ENCODE measurements around the gene SRR.
A peak's percentile ranks its signal among the peaks of the same experiment; 100 is the strongest.
"Not testable (repeated sequence)": the region's sequence is repeated elsewhere in the genome, so short reads cannot be mapped to it uniquely, and the experiment has no call there.

The SRR gene

DNA sequence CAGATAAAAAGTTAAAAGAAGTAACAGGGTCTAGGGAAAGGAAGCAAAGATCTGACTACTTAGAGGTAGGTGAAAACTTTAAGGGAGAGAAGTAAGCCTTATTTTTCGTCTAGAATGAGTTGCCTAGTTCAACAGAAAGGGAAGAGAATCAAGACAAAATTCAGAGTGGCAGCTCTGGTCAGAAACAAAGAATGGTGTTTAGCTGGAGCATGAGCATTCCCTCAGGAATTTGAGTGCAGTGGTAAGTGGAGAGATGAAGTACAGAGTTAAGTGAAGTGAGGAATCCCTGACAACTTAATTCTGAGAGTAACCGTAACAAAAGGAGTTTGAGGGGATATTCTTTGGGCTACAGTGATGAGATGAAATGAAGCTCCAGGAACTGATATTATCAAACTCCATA lies 11.7 kb upstream of the SRR start:
- DNase-seq: no peak

DNA sequence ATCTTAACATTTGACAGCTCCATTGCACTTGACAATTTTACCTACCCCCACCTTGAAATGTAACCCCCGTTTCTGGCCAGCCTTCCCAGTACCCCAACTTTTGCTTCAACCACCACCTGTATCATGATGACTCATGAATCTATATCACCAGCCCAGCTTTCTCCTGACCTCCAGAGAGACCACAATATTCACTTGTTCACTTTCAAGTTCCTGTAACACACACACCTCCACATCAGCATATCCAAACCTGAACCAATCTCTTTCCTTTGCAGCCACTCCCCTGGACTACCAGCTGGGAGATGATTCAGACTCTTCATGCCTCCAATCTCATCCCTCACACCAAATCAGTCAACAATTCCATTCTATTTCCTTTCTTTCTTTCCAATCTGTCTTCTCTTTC lies 8.2 kb upstream of the SRR start:
- no peak for DNase-seq

DNA sequence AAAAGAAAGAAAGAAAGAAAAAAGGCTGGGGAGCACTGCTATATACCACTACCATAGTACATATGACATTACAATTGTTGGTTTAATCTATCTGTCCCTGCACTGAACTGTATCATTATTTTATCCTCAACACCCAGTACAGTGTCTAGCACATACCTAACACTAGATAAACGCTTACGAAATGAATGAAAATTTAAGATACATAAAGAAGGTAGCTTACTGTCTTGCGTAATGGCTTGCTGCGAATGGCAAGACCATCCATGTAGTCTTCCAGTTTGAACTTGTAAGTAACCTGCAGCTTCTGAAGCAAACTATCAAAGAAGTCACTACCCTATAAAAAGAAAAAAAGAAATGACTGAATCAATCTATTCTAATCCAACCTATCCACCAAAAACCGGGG lies 6.7 kb upstream of the SRR start:
- DNase-seq: no peak

DNA sequence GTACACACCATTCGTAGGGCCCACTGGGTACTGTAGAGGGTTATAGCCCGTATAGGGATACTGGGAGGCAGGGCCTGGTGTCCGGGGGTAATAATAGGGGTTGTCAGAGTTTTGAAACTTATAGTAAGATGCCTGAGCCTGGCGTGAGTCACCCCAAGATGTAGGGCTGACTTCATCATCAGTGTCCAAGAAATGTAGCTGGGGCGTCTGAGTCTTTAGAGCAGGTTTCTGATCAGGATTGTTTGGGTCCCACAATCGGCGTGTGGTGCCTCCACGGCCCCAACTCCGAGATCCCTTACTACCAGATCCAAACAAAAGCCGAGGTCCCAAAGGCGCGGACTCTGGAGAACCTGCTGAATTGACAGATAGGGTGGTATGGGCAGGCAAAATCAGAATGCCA lies 4.6 kb upstream of the SRR start:
- no peak for DNase-seq

DNA sequence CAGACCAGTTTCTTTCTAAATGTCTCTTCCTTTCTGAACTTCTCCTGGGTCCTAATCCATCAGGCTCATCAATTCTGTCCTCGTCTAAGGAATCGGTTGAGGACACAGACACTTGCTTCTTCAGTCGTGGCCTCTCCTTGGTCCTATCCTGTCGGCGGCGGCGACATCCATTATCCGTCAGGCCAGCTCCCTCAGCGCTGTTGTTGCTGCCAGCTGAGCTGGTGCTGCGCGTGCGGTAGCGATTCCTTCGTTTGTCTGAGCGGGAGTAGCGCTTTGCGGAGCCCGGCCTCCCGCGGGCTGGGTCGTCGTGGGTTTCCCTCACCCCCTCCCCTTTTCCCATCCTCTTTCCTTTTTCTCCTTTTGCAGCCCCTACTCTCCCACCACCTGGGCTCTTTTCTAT lies 4.0 kb upstream of the SRR start:
- DNase-seq: no peak

DNA sequence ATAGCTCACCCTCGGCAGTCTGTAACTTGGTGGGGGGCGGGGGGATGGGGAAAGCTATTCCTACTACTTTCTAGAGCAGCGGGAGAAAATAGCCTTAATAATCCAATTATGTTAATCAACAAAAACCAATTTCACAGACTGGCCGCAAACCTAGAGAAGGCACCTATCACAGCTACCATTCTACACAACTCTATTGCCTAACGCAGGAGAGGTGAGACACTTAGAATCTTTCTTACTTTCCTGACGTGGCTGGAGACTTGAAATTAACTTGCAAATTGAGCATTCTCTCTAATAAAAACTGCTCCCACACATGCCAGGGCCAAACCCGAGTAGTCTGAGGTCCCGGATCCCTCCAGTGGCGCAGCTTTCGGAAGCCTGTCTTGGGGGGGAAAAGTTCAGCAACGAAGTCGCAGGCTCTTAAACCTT lies 959 bp upstream of the SRR start:
- DNase-seq: no peak

DNA sequence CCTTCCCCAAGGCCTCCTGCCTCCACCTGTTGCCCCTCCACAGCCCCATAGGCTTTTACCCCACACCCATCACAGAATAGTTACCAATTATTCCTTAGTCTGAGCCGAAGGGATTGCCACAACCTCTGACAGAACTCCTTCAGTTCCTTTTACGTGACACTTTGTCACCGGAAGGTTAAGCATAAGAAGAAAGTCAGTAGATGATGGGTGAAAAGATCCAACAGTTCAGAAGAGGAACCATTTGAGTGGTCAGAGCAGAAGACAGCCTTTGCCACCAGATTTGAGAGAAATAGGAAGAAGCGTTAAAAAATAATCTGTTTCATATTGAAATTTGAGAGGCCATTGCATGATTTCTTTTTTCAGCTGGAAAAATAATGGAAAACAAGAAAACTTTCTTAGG lies 1.2 kb downstream of the SRR start:
- DNase-seq: no peak

DNA sequence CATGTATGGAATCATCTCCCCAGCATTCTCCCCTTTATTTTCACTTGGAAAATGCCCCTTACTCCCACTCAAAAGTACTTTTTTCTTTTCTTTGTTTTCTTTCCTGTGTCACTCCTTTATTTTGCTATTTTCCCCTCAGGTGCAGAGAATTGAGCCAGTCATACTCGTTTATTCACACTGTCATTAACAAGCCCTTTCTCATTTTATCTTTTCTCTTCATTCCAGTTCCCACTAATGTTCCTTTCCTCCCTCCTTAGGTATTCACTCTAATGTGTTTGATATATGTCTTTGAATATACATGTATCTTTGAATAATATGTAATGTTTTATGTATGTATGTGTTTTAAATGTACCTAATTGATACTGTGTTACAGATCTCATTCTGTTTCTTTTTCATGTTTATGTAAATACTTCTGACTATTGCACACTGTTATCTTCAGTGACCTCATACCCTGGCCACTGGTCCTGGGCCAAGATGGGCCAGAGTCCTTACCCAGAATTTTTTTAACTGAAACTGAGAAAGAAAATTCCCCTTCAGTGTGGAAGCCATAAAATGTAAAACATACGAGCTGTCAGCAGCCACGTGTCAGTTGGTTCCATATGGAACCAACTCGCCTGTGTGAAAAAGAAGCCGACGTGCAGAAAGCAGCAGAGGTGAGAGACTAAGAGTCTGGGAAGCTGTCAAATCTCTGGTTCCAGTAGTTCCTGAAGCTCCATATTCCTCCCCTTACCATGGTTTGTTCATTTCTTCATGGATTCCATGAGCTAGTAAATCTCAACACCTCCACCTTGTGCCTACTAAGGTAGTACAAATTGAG lies 5.8 kb downstream of the SRR start:
- no peak for DNase-seq

DNA sequence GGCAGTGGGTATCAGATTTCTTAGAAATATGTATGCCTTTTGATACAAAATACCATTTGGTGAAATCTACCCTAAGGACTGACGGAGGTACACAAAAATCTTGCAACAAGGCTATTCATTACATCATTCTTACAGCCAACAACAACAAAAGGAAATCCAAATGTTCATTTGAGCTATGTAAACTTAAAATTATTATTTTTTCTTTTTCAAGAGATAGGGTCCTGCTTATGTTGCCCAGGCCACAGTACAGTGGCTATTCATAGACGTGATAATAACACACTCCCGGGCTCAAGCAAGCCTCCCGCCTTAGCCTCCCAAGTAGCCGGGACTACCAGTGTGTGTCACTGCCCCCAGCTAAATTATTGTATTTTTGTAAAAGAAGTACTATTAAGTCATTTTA lies 9.0 kb downstream of the SRR start:
- no peak for DNase-seq

DNA sequence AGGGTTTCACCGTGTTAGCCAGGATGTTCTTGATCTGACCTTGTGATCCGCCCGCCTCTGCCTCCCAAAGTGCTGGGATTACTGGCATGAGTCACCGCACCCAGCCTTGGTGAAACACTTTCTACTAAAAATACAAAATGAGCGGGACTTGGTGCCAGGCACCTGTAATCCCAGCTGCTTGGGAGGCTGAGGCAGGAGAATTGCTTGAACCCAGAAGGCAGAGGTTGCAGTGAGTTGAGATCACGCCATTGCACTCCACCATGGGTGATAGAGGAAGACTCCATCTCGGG lies 13.1 kb downstream of the SRR start:
- DNase-seq: not testable (repeated sequence)

DNA sequence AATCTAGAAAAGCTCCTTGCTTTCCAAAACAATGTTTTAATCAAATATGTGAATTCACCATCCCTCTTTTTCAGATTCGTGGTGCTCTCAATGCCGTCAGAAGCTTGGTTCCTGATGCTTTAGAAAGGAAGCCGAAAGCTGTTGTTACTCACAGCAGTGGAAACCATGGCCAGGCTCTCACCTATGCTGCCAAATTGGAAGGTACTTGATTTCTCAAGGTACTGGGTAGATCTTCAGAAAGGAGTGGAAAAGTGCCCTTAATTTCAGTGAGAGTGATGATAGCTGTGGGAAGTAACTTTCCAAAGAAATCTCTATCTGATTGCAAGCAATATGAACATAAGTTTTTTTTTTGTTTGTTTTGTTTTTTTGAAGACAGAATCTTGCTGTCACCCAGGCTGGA lies 14.0 kb downstream of the SRR start:
- no peak for DNase-seq

DNA sequence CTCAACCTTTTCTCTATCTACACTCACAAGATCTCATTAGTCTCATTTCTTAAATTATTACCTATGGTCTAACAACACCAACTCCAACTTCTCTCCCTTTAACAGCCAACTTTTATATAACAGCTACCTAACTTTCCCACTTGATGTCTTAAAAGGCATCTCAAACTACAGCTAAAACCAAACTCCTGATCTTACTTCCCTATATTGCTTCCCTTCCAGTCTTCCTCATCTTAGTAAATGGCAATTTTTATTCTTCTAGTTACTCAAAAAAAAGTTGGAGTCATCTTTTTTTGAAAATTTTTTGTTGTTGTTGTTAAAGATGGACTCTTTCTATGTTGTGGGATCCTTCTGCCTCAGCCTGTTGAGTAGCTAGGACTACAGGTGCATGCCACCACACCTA lies 15.3 kb downstream of the SRR start:
- no peak for DNase-seq

DNA sequence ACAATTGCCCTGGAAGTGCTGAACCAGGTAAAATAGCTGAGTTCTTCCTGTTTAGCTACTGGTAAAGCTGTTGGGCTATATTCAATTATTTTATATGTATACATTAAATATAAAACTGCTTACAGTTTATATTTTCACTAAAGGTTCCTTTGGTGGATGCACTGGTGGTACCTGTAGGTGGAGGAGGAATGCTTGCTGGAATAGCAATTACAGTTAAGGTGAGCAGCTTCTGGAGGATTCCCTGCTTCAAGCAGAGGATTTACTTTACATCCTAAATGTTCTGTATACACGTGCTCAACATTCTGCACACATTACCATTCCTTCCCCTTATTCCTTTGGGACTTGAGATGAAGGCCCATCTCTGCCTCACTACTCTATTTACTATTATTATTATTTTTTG lies 17.6 kb downstream of the SRR start:
- DNase-seq: no peak

DNA sequence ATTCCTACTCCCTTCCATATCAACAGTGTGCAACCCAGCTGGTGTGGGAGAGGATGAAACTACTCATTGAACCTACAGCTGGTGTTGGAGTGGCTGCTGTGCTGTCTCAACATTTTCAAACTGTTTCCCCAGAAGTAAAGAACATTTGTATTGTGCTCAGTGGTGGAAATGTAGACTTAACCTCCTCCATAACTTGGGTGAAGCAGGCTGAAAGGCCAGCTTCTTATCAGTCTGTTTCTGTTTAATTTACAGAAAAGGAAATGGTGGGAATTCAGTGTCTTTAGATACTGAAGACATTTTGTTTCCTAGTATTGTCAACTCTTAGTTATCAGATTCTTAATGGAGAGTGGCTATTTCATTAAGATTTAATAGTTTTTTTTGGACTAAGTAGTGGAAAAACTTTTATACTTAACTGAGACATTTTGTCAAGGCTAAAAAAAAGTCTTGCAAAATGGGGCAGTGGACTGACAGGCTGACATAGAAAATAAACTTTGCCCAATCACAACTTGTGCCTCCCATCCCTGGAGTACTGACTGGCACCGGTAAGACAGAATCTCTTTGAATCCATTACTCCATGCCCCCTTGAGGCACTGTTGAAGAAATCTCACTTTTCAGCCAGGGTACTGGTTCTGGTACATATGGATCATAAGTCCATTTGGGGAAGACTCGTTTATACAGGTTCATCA lies 20.0 kb downstream of the SRR start:
- DNase-seq: no peak

DNA sequence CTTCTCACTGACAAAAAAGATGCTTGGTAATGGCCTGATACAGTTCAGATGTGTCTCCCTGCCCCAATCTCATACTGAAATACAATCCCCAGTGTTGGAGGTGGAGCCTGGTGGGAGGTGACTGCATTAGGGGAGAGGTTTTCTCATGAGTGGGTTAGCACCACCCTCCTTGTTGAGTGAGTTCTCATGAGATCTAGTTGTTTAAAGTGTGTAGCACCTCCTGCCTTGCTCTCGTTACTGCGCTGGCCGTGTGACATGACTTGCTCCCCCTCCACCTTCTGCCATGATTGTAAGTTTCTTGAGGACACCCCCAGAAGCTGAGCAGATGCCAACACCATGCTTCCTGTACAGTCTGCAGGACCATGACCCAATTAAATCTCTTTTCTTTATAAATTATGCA lies 27.6 kb downstream of the SRR start:
- no peak for DNase-seq

DNA sequence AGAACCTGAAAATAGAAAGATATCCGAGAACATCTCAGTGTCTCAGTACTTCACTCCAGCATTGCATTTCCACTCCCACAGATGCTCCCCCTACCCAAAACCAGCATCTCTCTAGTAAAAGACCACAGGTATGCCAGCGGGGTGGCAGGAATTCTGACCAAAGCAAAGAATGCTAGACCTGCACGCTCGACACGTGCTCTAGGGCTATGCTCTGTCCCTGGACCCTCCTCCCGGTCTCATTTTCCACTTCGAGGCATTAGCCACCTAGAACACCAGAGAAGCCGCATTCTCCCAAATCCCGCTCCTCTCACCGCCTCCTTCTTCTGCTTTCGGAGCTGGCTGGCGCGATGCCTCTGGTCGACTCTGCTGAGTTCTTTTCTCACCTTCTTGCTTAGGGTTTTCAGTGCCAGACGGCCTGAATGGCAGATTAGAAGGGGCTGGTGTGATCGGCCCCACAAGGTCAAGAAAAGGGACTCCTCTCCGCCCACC lies 32.0 kb downstream of the SRR start:
- no peak for DNase-seq

DNA sequence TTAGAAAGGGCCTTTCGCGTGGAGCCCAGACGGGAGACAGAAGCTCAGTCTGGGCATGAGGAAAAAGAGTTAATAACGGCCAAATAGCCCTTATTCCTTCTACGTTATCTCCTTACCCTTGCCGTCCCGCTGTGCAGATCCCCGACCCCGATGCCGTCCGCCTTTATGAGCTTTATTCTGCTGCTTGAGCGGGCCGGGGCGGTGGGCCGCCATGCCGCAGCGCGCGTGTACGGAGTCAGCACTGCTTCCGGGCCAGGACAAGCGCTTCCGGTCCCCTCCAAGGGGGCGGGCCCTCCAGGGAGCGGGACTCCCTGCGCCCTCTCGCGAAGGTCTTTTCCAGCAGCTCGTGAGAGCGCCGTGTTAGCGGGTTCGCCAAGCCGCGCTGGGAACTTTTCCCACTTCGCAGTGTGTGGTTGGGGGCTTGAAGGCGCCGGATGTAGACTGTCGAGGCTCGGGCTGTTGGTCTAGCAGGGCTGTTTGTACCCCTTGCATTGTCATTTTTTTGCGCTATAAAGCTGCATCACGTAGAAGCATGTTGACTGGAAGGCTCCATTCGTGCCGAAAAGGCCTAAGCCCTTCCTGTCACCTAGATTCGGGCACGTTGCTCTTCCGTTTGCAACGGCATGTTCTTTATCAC lies 32.6 kb downstream of the SRR start, which contains the start of gene TSR1:
Gene TSR1 (minus strand): TSS at position 243 of the 637 bp plus-strand sequence. CDS start 30 bp downstream, at position 213.
- peak; percentile 69 for DNase-seq

DNA sequence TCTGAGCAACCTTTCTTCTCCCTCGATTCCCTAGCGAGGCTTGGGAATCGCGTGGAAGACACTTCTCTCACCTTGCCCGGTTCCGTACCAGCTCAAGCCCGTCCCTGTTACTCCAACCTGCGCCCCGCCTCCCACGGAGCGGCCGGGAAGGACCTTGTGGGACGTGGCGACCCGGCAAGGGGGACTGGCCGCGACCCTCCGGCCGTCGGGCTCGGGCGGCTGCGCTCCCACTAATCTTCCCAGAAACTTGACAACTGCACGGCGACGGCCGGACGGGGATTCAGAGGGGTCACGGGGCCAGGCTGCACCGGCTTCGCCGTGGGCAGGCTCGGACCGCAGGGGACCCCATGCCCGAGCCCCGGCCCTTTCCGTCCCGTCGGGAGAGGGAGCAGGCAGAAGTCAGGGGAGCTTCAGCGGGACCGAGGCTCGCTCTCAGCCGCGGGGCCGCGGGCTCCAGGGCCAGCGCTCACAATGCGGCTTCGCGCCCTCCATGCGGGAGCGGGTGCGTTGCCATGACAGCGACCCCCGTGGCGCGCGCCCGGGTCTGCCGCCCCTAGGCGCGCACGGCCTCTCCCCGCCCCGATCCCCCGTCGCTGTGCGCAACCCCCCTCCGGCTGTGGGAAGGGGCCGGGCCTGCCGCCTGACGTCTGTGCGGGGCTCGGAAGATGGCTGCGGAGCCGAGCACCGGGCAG lies 33.2 kb downstream of the SRR start, which contains the start of gene SGSM2:
Gene SGSM2 (plus strand): TSS at position 650 of the 692 bp plus-strand sequence. CDS start 188 bp downstream, outside the sequence.
- no peak for DNase-seq

DNA sequence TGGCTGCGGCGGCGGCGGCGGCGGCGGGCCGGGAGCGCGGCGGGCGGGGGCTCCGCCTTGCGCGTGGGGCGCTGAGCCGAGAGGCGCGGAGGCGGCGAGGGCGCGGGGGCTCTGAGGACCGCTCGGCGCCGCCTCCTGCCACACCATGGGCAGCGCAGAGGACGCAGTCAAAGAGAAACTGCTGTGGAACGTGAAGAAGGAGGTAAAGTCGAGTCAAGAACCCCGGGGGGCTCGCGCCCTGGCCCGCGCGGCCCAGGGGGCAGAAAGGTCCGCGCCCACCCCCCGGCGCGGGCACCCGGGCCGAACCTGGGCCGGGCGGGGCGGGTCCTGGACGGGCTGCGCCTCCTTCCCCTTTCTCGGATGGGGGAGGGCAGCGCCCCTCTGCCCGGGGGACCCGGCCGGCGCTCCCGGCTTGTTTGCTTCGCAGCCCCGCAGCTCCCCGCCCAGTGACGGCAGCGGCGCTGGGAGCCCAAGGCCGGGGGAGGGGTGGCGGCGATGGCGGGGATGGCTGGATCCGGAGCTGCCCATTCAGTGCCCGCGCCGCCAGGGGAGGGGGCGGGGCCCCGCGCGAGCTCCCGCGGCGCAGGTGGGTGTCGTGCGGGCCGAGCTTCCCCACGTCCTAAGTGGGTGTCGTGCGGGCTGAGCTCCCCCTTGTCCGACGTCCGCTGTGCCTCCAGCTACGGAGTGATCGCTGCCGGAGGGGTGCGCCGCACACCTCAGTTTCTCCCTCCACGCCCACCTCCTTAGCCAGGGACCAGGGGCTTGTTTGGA lies 34.0 kb downstream of the SRR start:
- peak; percentile 20 for DNase-seq

DNA sequence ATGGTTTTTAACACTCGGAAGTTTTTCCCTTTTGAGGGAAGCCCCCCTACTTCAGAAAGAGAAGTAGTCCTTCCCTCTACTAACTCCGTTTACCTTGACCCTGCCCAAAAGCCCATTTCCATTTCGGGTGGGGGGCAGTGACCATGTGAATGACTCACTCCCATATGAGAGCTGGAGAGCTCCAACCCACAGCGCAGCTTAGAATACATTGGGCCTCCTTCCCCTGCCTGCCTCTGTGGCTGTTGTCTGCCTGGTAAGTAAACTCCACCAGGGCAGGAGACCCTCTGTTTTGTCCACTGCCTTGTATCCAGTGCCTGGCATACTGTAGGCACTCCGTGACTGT lies 34.5 kb downstream of the SRR start:
- DNase-seq: no peak

DNA sequence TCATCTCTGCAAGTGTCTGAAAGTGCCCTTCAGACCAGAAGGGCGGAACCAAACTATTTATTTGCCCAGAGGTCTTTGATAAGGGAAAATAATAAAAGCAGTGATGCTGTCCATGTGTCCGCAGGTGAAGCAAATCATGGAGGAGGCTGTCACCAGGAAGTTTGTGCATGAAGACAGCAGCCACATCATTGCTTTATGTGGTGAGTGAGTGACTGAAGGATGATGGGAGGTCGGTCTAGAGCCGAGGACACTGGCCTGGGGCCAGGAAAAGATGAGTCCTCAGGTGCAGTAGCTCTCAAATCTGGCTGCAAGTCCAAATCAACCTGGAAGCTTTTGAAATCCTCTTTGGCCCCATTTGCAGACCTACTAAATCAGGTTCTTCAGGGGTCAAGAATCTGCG lies 39.7 kb downstream of the SRR start:
- no peak for DNase-seq

DNA sequence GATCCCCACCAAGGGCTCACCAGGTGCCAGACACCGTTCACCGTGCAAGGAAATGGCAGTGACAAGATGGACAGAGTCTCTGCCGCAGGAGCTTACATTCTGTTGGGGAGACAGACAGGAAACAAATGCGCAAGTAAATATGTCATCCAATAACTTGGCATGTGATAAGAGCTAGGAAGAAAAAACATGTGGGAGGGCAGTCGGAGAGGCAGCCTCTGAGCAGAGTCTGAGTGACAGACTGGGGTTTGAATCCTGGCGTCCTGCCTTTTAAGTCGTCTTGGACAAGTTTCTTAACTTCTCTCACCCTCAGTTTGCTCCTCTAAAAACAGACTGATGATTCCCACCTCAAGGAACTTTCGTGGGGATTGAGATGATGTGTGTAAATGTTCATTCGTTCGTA lies 40.8 kb downstream of the SRR start:
- DNase-seq: no peak

DNA sequence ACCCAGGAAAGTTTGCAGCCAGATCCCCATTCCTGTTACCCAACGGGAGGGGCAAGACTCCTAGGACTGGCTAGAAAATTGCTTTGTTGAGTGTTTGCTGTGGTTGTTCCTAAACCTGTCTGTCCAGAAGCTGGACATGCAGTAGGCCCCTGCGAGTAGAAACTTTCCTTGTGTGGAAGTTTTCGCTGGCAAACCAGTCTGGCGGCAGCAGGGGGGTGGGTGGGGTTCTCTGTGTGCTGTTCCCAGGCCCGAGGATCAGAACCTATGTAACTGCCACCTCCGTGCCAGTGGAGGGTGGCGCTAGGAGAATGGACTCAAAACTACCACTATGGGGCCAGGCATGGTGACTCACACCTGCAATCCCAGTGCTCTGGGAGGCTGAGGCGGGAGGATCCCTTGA lies 42.7 kb downstream of the SRR start:
- no peak for DNase-seq

Measured in GOT3 (cell line).